GM21367 (cell line): ENCODE results near the gene ATP2C1.
"Not testable (repeated sequence)": the region's sequence is repeated elsewhere in the genome, so short reads cannot be mapped to it uniquely, and the experiment has no call there.

Experiments
- ATAC-seq: cut with Tn5 transposase; IDR thresholded peaks from one replicate; pipeline ENCODE4 v1.9.1; 2021; ENCODE audit not compliant: unreplicated experiment

ATP2C1 gene

DNA sequence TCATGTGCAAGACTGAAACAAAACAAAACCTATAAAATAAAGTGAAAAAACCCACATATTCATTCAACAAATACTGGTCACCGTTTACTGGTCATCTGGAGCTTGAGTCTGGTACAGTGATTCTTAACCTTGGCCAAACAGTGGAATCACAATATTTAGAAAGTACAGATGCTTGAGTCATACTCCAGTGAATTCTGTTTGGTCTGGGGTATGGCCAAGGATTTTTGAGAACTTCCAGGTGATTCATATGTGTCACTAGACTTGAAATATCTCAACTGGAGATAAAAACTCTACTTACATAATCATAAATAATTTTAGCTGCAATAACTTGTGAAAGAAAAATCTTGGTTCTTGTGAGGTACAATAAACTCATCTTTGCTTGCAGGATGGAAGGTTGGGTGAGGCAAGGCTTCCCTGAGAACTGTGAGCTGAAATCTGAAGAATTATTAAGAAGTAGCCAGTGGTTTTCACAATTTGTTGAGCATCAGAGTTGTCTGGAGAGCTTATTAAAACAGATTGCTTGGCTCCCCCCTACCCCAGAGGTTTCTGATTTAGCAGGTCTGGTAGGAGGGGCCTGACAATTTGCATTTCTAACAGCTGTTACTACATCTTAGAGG lies 142.4 kb downstream of the ATP2C1 start:
- ATAC-seq, result no peak

- ATAC-seq, result no peak
Observed at GRCh38 chr3:131036986-131037385, 143.1 kb downstream of the ATP2C1 start.

- ATAC-seq, result no peak
Observed at GRCh38 chr3:131038326-131038725, 144.4 kb downstream of the ATP2C1 start.

GRCh38 chr3:131042271-131042985 lies 148.5 kb downstream of the ATP2C1 start:
- ATAC-seq, result not testable (repeated sequence)

DNA sequence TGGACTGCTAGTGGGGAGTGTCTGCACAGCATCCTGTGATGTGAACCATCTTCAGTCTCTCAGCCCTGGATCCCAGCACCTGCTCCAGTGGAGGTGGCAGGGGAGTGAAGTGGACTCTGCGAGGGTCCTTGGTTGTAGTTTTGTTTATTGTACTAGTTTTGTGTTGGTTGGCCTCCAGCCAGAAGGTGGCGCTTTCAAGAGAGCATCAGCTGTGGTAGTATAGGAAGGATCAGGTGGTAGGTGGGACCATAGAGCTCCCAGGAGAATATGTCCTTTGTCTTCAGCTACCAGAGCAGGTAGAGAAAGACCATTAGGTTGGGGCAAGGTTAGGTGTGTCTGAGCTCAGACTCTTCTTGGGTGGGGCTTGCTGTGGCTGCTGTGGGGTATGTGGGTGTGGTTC lies 153.7 kb downstream of the ATP2C1 start:
- ATAC-seq, result no peak

GRCh38 chr3:131048030-131048429 lies 154.1 kb downstream of the ATP2C1 start:
- ATAC-seq, result no peak

DNA sequence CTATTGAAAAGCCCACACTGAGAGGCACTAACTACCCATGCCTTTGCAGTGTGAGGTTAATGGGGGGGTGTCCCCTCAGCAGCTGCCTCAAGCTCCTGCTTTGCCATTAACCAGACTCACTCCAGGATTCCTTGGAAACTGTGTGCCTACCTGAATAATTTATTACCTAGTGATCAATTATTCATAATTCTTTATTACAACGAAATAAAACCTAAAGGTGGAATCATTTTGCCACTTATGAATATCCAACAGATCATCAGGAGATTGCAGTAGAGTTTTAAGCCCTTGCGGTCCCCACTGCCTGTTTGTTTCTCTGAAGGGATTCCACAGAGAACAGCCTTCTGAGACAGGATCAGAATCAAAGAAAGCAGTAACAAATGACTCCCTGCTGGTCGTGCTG lies 156.1 kb downstream of the ATP2C1 start:
- no peak for ATAC-seq

- no peak for ATAC-seq
Observed at GRCh38 chr3:131053043-131053859, 159.4 kb downstream of the ATP2C1 start.
